Measurements from ENCODE around the gene HTN1. TPM values are rescaled to one million over a fixed set of nuclear protein-coding genes. Genes with fewer than 3 reads are reported as not detected.
"Not testable (repeated sequence)": the region's sequence is repeated elsewhere in the genome, so short reads cannot be mapped to it uniquely, and the experiment has no call there.

The HTN1 gene
- total RNA-seq, 4 donors from 2014 or later, result not detected

GRCh38 chr4:70041652-70042286 lies 8.5 kb upstream of the HTN1 start:
- 93% methylated on average over 7 of the region's 7 CpGs for WGBS, 2 donors
- no peak for TF ChIP-seq EP300 (IDR thresholded peaks at IDR 0.05)
- no peak for TF ChIP-seq CTCF (IDR thresholded peaks at IDR 0.05)
- TF ChIP-seq POLR2A (IDR thresholded peaks at IDR 0.05), result no peak
- no peak for DNase-seq (ENCODE audit: low spot score in 2 of 2)
- H3K4me3 ChIP-seq, result no peak overlapping the region
- H3K9me3 ChIP-seq, result peaks cover 0 to 13% (median 0%) of the 10 kb centered on the region in 4 donors
- no peak overlapping the region for H3K27ac ChIP-seq
- H3K36me3 ChIP-seq, result no peaks in the 10 kb centered on the region
- no peaks in the 10 kb centered on the region for H3K4me1 ChIP-seq
- no peaks in the 10 kb centered on the region for H3K27me3 ChIP-seq

- DNase-seq (ENCODE audit: low spot score in 2 of 2); H3K27ac ChIP-seq; H3K9me3 ChIP-seq; H3K4me3 ChIP-seq; H3K27me3 ChIP-seq; H3K36me3 ChIP-seq; H3K4me1 ChIP-seq: not testable (repeated sequence)
- WGBS, 2 donors, result 27 to 36% methylated on average over 1 of the region's 1 CpG
Observed at GRCh38 chr4:70056534-70056933, 6.3 kb downstream of the HTN1 start.

GRCh38 chr4:70057651-70058050 lies 7.4 kb downstream of the HTN1 start:
- no peak for TF ChIP-seq POLR2A (IDR thresholded peaks at IDR 0.05)
- no peak for TF ChIP-seq EP300 (IDR thresholded peaks at IDR 0.05)
- no peak for TF ChIP-seq CTCF (IDR thresholded peaks at IDR 0.05)
- peaks cover 0 to 5% (median 0%) of the 10 kb centered on the region in 4 donors for H3K9me3 ChIP-seq
- WGBS, 2 donors, result 90 to 95% methylated on average over 1 of the region's 1 CpG
- H3K4me1 ChIP-seq, result no peaks in the 10 kb centered on the region
- no peak overlapping the region for H3K27ac ChIP-seq
- DNase-seq (ENCODE audit: low spot score in 2 of 2), result no peak
- H3K4me3 ChIP-seq, result no peak overlapping the region
- no peaks in the 10 kb centered on the region for H3K27me3 ChIP-seq
- no peaks in the 10 kb centered on the region for H3K36me3 ChIP-seq

DNA sequence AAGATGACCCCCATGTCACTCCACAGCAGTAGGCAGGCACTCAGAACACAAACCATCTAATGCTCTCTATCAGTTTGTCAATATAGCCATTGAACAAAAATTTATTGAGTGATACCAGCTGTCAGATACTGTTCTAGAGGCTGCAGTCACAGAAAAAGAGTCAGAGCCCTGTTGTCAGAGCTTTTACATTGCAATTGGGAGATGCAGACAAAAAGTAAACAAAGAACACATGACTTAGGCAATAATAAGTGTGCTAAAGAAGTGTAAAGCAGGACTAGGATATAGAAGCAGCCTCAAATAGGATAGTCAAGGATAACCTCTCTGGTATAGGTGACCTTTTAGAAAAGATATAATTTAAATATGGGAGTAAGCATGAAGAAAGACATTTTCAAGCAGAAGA lies 8.9 kb downstream of the HTN1 start:
- Histone ChIP-seq H3K4me1 (no peaks in the 10 kb centered on the region), H3K27ac (no peak overlapping the region), H3K9me3 (peaks cover 0 to 5% (median 0%) of the 10 kb centered on the region in 4 donors), H3K27me3 (no peaks in the 10 kb centered on the region), H3K36me3 (no peaks in the 10 kb centered on the region), H3K4me3 (no peak overlapping the region)
- no peak for DNase-seq (ENCODE audit: low spot score in 2 of 2)
- TF ChIP-seq CTCF (IDR thresholded peaks at IDR 0.05) (no peak), EP300 (IDR thresholded peaks at IDR 0.05) (no peak), POLR2A (IDR thresholded peaks at IDR 0.05) (no peak)

DNA sequence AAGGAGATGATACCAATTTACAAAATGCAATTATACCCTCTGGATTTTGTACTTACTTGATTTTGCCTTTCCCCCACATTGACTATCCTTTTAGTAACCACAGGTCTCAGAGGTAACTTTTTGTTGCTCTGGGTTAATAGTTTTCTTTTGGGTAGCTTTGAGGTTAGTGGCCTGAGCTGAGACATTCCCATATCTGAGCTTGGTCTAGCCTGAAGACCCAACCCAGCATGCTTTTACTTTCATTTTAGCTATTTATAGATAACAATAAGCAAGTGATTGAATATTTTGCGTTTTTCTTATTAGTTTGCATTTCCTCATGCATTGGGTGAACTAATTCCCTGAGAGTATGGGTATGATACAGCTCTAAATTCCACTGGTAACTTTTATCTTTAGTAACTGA lies 11.8 kb downstream of the HTN1 start:
- Histone ChIP-seq H3K27ac (no peak overlapping the region), H3K4me1 (no peaks in the 10 kb centered on the region), H3K4me3 (no peak overlapping the region), H3K27me3 (no peaks in the 10 kb centered on the region), H3K36me3 (no peaks in the 10 kb centered on the region), H3K9me3 (no peaks in the 10 kb centered on the region)
- no peak for TF ChIP-seq CTCF (IDR thresholded peaks at IDR 0.05)
- WGBS, 2 donors, result 71 to 85% methylated on average over 1 of the region's 1 CpG
- no peak for DNase-seq (ENCODE audit: low spot score in 2 of 2)

DNA sequence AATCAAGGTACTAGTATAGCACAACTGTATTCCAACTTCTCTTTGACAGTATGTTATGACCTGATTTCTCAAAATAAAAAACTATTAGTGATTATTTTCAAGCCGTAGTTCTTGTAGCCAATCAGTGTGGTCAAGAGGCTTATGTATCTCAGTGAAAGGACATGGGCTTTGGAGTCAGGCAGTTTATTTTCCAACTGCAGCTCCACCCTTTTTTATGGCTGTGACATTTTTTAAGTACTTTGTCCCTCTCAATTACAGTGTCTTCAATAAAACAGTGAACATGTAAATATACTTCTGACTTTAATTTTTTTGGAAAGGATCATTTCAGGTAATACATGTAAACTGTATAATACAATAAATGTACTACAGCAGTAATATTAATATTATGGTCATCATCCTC lies 30.0 kb downstream of the HTN1 start:
- Histone ChIP-seq H3K36me3 (no peaks in the 10 kb centered on the region), H3K9me3 (no peaks in the 10 kb centered on the region), H3K27me3 (no peaks in the 10 kb centered on the region), H3K27ac (no peak overlapping the region), H3K4me1 (no peaks in the 10 kb centered on the region), H3K4me3 (no peak overlapping the region)
- TF ChIP-seq EP300 (IDR thresholded peaks at IDR 0.05) (no peak), POLR2A (IDR thresholded peaks at IDR 0.05) (no peak), CTCF (IDR thresholded peaks at IDR 0.05) (no peak)
- no peak for DNase-seq (ENCODE audit: low spot score in 2 of 2)
- 94 to 96% methylated on average over 1 of the region's 1 CpG for WGBS, 2 donors
